GM10266 (cell line): ENCODE measurements around the gene AMOT.
"Not testable (repeated sequence)": the region's sequence is repeated elsewhere in the genome, so short reads cannot be mapped to it uniquely, and the experiment has no call there.

ENCODE experiments used
- DNase-seq: peaks from one replicate; pipeline ENCODE4 v3.0.0; 2012; ENCODE audit errors: extremely low spot score
- TF ChIP-seq, protein P1 (sequence below): IDR thresholded peaks from 2 replicates; pipeline ENCODE4 v1.5.1; 2012; ENCODE audit warnings: mild to moderate bottlenecking, low read depth; ENCODE audit not compliant: control insufficient read depth, insufficient read depth; ENCODE audit errors: missing control alignments

AMOT gene

DNA sequence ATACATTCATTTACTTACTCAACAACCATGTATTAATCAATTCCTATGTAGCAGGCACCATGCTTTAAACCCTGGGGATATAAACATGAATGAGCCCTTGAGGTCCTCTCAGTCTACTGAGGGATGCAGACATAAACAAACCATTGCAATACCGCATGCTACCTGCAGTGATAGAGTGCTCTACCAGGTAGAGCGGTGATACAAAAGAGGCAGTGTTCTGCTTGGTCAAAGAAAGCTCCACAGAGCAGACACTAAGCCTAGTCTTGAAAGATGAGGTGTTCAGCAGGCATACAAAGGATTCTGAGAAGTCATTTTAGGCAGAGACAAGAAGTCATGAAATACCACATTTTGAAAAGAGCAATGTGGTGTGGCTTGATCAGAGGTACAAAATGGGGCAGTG is 26.9 kb upstream of the AMOT start:
- DNase-seq = no peak
- TF ChIP-seq, protein P1, sequence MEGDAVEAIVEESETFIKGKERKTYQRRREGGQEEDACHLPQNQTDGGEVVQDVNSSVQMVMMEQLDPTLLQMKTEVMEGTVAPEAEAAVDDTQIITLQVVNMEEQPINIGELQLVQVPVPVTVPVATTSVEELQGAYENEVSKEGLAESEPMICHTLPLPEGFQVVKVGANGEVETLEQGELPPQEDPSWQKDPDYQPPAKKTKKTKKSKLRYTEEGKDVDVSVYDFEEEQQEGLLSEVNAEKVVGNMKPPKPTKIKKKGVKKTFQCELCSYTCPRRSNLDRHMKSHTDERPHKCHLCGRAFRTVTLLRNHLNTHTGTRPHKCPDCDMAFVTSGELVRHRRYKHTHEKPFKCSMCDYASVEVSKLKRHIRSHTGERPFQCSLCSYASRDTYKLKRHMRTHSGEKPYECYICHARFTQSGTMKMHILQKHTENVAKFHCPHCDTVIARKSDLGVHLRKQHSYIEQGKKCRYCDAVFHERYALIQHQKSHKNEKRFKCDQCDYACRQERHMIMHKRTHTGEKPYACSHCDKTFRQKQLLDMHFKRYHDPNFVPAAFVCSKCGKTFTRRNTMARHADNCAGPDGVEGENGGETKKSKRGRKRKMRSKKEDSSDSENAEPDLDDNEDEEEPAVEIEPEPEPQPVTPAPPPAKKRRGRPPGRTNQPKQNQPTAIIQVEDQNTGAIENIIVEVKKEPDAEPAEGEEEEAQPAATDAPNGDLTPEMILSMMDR = no peak

GRCh38 chrX:112866175-112866574 is 25.5 kb upstream of the AMOT start:
- DNase-seq = no peak
- TF ChIP-seq, protein P1 = no peak

- TF ChIP-seq, protein P1 = no peak
- DNase-seq = no peak
Observed at GRCh38 chrX:112865464-112866025, 24.9 kb upstream of the AMOT start.

DNA sequence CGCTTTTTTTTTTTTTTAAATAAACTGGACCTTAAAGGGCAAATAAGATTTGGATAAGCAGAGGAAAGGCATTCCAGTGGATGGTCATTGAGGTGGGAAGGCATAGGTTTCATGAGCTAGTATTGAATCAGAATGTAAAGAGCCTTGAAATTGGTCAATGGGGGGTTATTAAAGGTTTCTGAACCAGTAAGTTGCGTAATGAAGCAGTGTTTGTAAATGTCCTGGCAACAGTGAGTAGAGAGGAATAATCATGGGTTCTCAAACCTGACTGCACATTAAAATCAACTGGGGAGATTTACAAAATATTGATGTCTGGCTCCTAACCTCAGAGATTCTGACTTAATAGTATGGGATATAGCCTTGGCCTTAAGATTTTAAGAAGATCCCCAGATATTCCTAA is 23.2 kb upstream of the AMOT start:
- TF ChIP-seq, protein P1 = no peak
- DNase-seq = no peak

- TF ChIP-seq, protein P1 = no peak
- DNase-seq = peak; percentile 13
Observed at GRCh38 chrX:112857478-112857878, 16.8 kb upstream of the AMOT start.

DNA sequence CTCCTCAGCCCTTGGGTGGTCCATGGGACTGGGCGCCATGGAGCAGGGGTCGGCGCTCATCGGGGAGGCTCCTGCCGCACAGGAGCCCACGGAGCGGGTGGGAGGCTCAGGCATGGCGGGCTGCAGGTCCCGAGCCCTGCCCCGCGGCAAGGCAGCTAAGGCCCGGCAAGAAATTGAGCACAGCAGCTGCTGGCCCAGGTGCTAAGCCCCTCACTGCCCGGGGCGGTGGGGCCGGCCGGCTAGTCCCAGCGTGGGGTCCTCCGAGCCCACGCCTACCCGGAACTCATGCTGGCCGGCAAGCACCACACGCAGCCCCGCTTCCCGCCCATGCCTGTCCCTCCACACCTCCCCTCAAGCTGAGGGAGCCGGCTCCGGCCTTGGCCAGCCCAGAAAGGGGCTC is 14.3 kb upstream of the AMOT start:
- DNase-seq = not testable (repeated sequence)

DNA sequence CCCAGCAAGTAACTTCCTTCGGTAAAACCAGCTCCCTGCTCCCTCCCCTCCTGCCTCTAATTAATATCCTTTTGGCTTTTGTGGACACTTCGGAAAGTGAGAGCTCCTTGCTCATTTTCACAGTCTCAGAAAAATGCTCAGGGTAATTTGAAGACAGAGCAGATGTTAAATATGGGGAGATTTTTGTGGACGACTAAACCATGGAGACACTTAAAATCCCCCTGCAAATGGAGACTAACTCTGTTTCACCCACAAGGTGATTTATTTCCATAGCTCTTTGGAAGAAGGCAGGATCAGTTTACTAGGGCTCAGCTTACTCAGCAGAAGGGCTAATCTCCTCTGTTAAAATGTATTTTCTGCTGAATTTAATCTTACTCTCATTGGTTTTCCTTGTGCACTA is 12.2 kb upstream of the AMOT start:
- TF ChIP-seq, protein P1 = no peak
- no peak for DNase-seq

GRCh38 chrX:112851806-112852205 is 11.2 kb upstream of the AMOT start:
- TF ChIP-seq, protein P1 = no peak
- DNase-seq = peak; percentile 53
